ENCODE data around the gene AARS2. TPM values are rescaled to one million over a fixed set of nuclear protein-coding genes. Genes with fewer than 3 reads are reported as not detected.

Gene AARS2
- total and polyA plus RNA-seq, 9 of the 15 experiments (the other 6 are each of a cell fraction or from before 2014, with no cell fraction given): 0.97 to 34.0 (median 18.3) TPM

DNA sequence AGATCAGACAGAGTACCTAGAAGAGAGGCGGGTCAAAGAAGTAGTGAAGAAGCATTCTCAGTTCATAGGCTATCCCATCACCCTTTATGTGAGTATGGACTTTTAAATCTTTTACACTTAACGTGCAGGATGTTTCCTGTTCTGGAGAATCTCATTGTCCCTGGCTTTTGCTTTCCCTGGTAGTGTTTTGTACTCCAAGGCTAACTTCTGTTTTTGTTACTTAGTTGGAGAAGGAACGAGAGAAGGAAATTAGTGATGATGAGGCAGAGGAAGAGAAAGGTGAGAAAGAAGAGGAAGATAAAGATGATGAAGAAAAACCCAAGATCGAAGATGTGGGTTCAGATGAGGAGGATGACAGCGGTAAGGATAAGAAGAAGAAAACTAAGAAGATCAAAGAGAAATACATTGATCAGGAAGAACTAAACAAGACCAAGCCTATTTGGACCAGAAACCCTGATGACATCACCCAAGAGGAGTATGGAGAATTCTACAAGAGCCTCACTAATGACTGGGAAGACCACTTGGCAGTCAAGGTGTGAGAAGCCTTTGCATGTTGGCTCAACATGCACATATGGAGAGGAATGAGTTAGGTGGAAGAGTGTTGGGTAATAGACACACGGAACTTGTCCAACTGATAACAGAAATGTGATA lies 63.0 kb downstream of the AARS2 start (continued):
- TF ChIP-seq RBBP5 (IDR thresholded peaks at IDR 0.05; ENCODE audit: borderline replicate concordance, insufficient read depth, low read length, poor library complexity, severe bottlenecking) (no peak), SMAD3 (CRISPR knock-in tag; conservative IDR thresholded peaks at IDR 0.05) (no peak), ZNF232 (CRISPR knock-in tag; IDR thresholded peaks at IDR 0.05) (no peak), MED1 (CRISPR knock-in tag; IDR thresholded peaks at IDR 0.05; ENCODE audit: borderline replicate concordance) (no peak), KDM2B (CRISPR knock-in tag; IDR thresholded peaks at IDR 0.05) (no peak), SAP30 (IDR thresholded peaks at IDR 0.05; ENCODE audit: borderline replicate concordance, insufficient read depth, low read depth, low read length, poor library complexity, severe bottlenecking) (no peak), POLR3G (IDR thresholded peaks at IDR 0.05; ENCODE audit: extremely low read depth, insufficient read length, insufficient replicate concordance) (no peak), NFXL1 (CRISPR knock-in tag; IDR thresholded peaks at IDR 0.05) (peak; percentile 21; the same call in 1 of the 2 replicates)
- TF ChIP-seq, protein P1, sequence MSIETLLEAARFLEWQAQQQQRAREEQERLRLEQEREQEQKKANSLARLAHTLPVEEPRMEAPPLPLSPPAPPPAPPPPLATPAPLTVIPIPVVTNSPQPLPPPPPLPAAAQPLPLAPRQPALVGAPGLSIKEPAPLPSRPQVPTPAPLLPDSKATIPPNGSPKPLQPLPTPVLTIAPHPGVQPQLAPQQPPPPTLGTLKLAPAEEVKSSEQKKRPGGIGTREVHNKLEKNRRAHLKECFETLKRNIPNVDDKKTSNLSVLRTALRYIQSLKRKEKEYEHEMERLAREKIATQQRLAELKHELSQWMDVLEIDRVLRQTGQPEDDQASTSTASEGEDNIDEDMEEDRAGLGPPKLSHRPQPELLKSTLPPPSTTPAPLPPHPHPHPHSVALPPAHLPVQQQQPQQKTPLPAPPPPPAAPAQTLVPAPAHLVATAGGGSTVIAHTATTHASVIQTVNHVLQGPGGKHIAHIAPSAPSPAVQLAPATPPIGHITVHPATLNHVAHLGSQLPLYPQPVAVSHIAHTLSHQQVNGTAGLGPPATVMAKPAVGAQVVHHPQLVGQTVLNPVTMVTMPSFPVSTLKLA (conservative IDR thresholded peaks at IDR 0.05): no peak
- TF ChIP-seq, protein P2, sequence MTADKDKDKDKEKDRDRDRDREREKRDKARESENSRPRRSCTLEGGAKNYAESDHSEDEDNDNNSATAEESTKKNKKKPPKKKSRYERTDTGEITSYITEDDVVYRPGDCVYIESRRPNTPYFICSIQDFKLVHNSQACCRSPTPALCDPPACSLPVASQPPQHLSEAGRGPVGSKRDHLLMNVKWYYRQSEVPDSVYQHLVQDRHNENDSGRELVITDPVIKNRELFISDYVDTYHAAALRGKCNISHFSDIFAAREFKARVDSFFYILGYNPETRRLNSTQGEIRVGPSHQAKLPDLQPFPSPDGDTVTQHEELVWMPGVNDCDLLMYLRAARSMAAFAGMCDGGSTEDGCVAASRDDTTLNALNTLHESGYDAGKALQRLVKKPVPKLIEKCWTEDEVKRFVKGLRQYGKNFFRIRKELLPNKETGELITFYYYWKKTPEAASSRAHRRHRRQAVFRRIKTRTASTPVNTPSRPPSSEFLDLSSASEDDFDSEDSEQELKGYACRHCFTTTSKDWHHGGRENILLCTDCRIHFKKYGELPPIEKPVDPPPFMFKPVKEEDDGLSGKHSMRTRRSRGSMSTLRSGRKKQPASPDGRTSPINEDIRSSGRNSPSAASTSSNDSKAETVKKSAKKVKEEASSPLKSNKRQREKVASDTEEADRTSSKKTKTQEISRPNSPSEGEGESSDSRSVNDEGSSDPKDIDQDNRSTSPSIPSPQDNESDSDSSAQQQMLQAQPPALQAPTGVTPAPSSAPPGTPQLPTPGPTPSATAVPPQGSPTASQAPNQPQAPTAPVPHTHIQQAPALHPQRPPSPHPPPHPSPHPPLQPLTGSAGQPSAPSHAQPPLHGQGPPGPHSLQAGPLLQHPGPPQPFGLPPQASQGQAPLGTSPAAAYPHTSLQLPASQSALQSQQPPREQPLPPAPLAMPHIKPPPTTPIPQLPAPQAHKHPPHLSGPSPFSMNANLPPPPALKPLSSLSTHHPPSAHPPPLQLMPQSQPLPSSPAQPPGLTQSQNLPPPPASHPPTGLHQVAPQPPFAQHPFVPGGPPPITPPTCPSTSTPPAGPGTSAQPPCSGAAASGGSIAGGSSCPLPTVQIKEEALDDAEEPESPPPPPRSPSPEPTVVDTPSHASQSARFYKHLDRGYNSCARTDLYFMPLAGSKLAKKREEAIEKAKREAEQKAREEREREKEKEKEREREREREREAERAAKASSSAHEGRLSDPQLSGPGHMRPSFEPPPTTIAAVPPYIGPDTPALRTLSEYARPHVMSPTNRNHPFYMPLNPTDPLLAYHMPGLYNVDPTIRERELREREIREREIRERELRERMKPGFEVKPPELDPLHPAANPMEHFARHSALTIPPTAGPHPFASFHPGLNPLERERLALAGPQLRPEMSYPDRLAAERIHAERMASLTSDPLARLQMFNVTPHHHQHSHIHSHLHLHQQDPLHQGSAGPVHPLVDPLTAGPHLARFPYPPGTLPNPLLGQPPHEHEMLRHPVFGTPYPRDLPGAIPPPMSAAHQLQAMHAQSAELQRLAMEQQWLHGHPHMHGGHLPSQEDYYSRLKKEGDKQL (CRISPR knock-in tag; IDR thresholded peaks at IDR 0.05; ENCODE audit: borderline replicate concordance): no peak
- TF ChIP-seq, protein P3, sequence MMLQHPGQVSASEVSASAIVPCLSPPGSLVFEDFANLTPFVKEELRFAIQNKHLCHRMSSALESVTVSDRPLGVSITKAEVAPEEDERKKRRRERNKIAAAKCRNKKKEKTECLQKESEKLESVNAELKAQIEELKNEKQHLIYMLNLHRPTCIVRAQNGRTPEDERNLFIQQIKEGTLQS (IDR thresholded peaks at IDR 0.05): peak; percentile 48; the same call in 1 of the 2 replicates
- TF ChIP-seq, protein P3 (CRISPR knock-in tag; conservative IDR thresholded peaks at IDR 0.05): no peak
- TF ChIP-seq, protein P4, sequence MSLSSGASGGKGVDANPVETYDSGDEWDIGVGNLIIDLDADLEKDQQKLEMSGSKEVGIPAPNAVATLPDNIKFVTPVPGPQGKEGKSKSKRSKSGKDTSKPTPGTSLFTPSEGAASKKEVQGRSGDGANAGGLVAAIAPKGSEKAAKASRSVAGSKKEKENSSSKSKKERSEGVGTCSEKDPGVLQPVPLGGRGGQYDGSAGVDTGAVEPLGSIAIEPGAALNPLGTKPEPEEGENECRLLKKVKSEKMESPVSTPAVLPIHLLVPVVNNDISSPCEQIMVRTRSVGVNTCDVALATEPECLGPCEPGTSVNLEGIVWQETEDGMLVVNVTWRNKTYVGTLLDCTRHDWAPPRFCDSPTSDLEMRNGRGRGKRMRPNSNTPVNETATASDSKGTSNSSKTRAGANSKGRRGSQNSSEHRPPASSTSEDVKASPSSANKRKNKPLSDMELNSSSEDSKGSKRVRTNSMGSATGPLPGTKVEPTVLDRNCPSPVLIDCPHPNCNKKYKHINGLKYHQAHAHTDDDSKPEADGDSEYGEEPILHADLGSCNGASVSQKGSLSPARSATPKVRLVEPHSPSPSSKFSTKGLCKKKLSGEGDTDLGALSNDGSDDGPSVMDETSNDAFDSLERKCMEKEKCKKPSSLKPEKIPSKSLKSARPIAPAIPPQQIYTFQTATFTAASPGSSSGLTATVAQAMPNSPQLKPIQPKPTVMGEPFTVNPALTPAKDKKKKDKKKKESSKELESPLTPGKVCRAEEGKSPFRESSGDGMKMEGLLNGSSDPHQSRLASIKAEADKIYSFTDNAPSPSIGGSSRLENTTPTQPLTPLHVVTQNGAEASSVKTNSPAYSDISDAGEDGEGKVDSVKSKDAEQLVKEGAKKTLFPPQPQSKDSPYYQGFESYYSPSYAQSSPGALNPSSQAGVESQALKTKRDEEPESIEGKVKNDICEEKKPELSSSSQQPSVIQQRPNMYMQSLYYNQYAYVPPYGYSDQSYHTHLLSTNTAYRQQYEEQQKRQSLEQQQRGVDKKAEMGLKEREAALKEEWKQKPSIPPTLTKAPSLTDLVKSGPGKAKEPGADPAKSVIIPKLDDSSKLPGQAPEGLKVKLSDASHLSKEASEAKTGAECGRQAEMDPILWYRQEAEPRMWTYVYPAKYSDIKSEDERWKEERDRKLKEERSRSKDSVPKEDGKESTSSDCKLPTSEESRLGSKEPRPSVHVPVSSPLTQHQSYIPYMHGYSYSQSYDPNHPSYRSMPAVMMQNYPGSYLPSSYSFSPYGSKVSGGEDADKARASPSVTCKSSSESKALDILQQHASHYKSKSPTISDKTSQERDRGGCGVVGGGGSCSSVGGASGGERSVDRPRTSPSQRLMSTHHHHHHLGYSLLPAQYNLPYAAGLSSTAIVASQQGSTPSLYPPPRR (CRISPR knock-in tag; IDR thresholded peaks at IDR 0.05; ENCODE audit: borderline replicate concordance): no peak
